C4-2B (cell line): Measurements from ENCODE around the gene ZNF724.

Source experiments
- ZFX ChIP-seq: fragments of 450-650 bp; IDR thresholded peaks from 2 replicates; pipeline ENCODE4 v1.6.1; 2017
- TF ChIP-seq, protein P1 (sequence below): fragments of 450-650 bp; conservative IDR thresholded peaks from 2 replicates; pipeline ENCODE4 v1.5.1; 2017; ENCODE audit warnings: mild to moderate bottlenecking

- TF ChIP-seq, protein P1, sequence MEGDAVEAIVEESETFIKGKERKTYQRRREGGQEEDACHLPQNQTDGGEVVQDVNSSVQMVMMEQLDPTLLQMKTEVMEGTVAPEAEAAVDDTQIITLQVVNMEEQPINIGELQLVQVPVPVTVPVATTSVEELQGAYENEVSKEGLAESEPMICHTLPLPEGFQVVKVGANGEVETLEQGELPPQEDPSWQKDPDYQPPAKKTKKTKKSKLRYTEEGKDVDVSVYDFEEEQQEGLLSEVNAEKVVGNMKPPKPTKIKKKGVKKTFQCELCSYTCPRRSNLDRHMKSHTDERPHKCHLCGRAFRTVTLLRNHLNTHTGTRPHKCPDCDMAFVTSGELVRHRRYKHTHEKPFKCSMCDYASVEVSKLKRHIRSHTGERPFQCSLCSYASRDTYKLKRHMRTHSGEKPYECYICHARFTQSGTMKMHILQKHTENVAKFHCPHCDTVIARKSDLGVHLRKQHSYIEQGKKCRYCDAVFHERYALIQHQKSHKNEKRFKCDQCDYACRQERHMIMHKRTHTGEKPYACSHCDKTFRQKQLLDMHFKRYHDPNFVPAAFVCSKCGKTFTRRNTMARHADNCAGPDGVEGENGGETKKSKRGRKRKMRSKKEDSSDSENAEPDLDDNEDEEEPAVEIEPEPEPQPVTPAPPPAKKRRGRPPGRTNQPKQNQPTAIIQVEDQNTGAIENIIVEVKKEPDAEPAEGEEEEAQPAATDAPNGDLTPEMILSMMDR: no peak
- TF ChIP-seq ZFX: no peak
Observed at GRCh38 chr19:23287620-23288019, 37.4 kb upstream of the ZNF724 start.
